Panc1 (cell line): ENCODE measurements around the gene NOTCH3. TPM values are rescaled to one million over a fixed set of nuclear protein-coding genes. Genes with fewer than 3 reads are reported as not detected.

Experiments
- ATAC-seq: fragments of 200-7000 bp; cut with Tn5 transposase; 2 replicates; pipeline ENCODE4 v1.9.1; 2020; ENCODE audit warnings: mild to moderate bottlenecking, moderate library complexity
- BruUV-seq: library from RNA; stranded (reverse); fragments of 400-500 nt; replicated peaks from 2 replicates; lab custom pipeline; 2021; lab: Mats Ljungman, UMichigan
- CTCF ChIA-PET: fragments of 300-600 bp; sonication (Branson Sonifier 250); formaldehyde crosslinking; loops from one replicate; lab custom pipeline; 2022; ENCODE audit warnings: antibody characterized with exemption; lab: Charles Lee
- POLR2A ChIA-PET: fragments of 300-600 bp; sonication (Branson Sonifier 250); formaldehyde crosslinking; loops from one replicate; lab custom pipeline; 2022; ENCODE audit warnings: antibody characterized with exemption; lab: Charles Lee
- DNase-seq: peaks from one replicate; pipeline ENCODE4 v3.0.0-alpha.2; 2010; ENCODE audit warnings: low read depth, low spot score
- H3K27ac ChIP-seq: 2 replicates; pipeline ENCODE4 v1.5.1; 2011; ENCODE audit warnings: mild to moderate bottlenecking, low read length, inconsistent platforms
- H3K27me3 ChIP-seq: fragments of 200-500 bp; sonication (Bioruptor generic); 2 replicates; pipeline ENCODE4 v1.6.0; 2014; ENCODE audit warnings: low read length, inconsistent platforms; ENCODE audit not compliant: control insufficient read depth, insufficient read depth
- H3K36me3 ChIP-seq: fragments of 200-500 bp; sonication (Bioruptor generic); 2 replicates; pipeline ENCODE4 v1.5.1; 2014; ENCODE audit warnings: inconsistent platforms, mild to moderate bottlenecking, low read length, moderate library complexity; ENCODE audit not compliant: control insufficient read depth, insufficient read depth
- H3K4me1 ChIP-seq: 2 replicates; pipeline ENCODE4 v1.5.1; 2011; ENCODE audit warnings: inconsistent platforms, mild to moderate bottlenecking, low read length, moderate library complexity; ENCODE audit not compliant: control insufficient read depth, insufficient read depth
- H3K4me3 ChIP-seq, 2 experiments: 2 replicates each; pipeline ENCODE4 v1.5.1; 2011 to 2012; ENCODE audit warnings: low read depth in 2 of 2, low read length in 2 of 2, mild to moderate bottlenecking in 2 of 2, inconsistent platforms in 1 of 2, moderate library complexity in 1 of 2
- H3K9me3 ChIP-seq: fragments of 200-500 bp; sonication (Bioruptor generic); 2 replicates; pipeline ENCODE4 v1.5.1; 2014; ENCODE audit warnings: low read depth, mild to moderate bottlenecking, inconsistent platforms, low read length, moderate library complexity; ENCODE audit not compliant: control insufficient read depth, insufficient read depth
- POLR2AphosphoS5 ChIP-seq: IDR thresholded peaks from 2 replicates; pipeline ENCODE4 v1.6.1; 2012; ENCODE audit warnings: mild to moderate bottlenecking, low read depth, low read length, moderate library complexity
- SIN3A ChIP-seq: IDR thresholded peaks from 2 replicates; pipeline ENCODE4 v1.6.1; 2012; ENCODE audit warnings: low read depth, mild to moderate bottlenecking, low read length, moderate library complexity, borderline replicate concordance; ENCODE audit not compliant: insufficient read depth
- TCF7L2 ChIP-seq: IDR thresholded peaks from 2 replicates; pipeline ENCODE4 v1.6.1; 2011; ENCODE audit warnings: mild to moderate bottlenecking, low read depth, low read length, inconsistent platforms
- in situ Hi-C: cut with HindIII; loops from 2 replicates; pipeline ENCODE4 v1.10.0; 2016; ENCODE audit warnings: low sequenced_read_pairs, low pct_unique_long_range_greater_than_20kb
- intact Hi-C: fragments of 100-400 bp; cut with micrococcal nuclease; formaldehyde crosslinking; loops from one replicate; pipeline ENCODE4 v1.10.0; 2022; ENCODE audit not compliant: unreplicated experiment
- total RNA-seq: library from RNA; stranded (reverse); gene quantifications from one replicate; pipeline ENCODE4 v1.2.1, GENCODE V29; 2021; ENCODE audit not compliant: unreplicated experiment
- TF ChIP-seq, protein P1 (sequence below), 2 experiments: IDR thresholded peaks; 2 replicates each; pipeline ENCODE4 v1.6.1; 2011 to 2012; ENCODE audit warnings: low read depth in 2 of 2, control low read depth in 1 of 2, low read length in 1 of 2, mild to moderate bottlenecking in 1 of 2, moderate library complexity in 1 of 2; ENCODE audit not compliant: insufficient read depth in 1 of 2
- TF ChIP-seq, protein P2 (sequence below): fragments of 450-650 bp; IDR thresholded peaks from 2 replicates; pipeline ENCODE4 v1.5.1; 2017; ENCODE audit warnings: mild to moderate bottlenecking

Gene NOTCH3
- total RNA-seq, 1 experiment from 2014 or later, result 5.3 TPM

DNA sequence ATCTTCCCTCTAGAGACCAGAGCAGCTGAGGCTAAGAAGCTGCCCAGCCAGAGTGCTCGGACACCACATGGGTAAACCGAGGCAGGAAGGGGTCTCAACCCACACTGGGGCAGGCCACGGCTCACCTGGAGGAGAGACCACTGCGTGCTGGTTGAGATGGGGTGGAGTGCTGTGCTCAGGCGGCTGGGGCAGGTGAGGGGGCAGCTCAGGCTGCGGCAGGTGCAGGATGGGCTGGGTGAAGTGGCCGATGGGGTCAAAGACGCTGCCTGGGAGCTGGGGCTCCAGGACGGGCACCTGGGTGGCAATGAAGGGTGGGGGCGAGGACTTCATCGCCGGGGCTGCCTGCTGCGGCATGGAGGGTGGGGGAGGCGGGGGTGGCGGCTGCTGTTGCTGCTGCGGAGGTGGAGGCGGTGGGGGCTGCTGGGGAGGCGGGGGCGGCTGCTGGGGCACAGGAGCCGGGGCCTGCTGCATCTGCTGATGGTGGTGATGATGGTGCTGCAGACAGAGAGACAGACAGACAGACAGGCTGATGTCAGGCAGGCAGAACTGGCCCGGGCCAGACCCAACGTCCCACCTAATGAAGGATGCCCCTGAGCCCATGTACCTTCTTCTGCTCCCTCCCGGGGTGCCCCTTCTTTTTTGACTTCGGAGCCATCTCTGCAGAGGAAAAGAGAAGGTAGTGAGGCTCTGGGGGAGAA lies 43.5 kb upstream of the NOTCH3 start:
- no peak for DNase-seq
- H3K9me3 ChIP-seq, result no peaks in the 10 kb centered on the region
- no TSS peak for BruUV-seq
- H3K27me3 ChIP-seq, result no peaks in the 10 kb centered on the region
- no peak overlapping the region for H3K27ac ChIP-seq
- ChIA-PET POLR2A (no interaction called here), CTCF (interaction anchor here (0.6 to 1.0 kb wide), 2 partner anchors 79 to 152 kb away, joined by 3 to 6 read pairs; no protein-coding TSS in a partner anchor)
- no peak for ATAC-seq
- peaks cover 3% of the 10 kb centered on the region for H3K36me3 ChIP-seq
- no peak overlapping the region for H3K4me3 ChIP-seq
- no peaks in the 10 kb centered on the region for H3K4me1 ChIP-seq
- intact Hi-C loops (no loop called here), in situ Hi-C loops (no loop called here)
- TF ChIP-seq, protein P1, sequence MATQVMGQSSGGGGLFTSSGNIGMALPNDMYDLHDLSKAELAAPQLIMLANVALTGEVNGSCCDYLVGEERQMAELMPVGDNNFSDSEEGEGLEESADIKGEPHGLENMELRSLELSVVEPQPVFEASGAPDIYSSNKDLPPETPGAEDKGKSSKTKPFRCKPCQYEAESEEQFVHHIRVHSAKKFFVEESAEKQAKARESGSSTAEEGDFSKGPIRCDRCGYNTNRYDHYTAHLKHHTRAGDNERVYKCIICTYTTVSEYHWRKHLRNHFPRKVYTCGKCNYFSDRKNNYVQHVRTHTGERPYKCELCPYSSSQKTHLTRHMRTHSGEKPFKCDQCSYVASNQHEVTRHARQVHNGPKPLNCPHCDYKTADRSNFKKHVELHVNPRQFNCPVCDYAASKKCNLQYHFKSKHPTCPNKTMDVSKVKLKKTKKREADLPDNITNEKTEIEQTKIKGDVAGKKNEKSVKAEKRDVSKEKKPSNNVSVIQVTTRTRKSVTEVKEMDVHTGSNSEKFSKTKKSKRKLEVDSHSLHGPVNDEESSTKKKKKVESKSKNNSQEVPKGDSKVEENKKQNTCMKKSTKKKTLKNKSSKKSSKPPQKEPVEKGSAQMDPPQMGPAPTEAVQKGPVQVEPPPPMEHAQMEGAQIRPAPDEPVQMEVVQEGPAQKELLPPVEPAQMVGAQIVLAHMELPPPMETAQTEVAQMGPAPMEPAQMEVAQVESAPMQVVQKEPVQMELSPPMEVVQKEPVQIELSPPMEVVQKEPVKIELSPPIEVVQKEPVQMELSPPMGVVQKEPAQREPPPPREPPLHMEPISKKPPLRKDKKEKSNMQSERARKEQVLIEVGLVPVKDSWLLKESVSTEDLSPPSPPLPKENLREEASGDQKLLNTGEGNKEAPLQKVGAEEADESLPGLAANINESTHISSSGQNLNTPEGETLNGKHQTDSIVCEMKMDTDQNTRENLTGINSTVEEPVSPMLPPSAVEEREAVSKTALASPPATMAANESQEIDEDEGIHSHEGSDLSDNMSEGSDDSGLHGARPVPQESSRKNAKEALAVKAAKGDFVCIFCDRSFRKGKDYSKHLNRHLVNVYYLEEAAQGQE (IDR thresholded peaks at IDR 0.05; ENCODE audit: insufficient read depth in 1 of 2, low read depth in 2 of 2, low read length in 1 of 2), result no peak
- no peak for TF ChIP-seq POLR2AphosphoS5
- TF ChIP-seq SIN3A, result no peak
- TF ChIP-seq TCF7L2, result no peak
- TF ChIP-seq, protein P2, sequence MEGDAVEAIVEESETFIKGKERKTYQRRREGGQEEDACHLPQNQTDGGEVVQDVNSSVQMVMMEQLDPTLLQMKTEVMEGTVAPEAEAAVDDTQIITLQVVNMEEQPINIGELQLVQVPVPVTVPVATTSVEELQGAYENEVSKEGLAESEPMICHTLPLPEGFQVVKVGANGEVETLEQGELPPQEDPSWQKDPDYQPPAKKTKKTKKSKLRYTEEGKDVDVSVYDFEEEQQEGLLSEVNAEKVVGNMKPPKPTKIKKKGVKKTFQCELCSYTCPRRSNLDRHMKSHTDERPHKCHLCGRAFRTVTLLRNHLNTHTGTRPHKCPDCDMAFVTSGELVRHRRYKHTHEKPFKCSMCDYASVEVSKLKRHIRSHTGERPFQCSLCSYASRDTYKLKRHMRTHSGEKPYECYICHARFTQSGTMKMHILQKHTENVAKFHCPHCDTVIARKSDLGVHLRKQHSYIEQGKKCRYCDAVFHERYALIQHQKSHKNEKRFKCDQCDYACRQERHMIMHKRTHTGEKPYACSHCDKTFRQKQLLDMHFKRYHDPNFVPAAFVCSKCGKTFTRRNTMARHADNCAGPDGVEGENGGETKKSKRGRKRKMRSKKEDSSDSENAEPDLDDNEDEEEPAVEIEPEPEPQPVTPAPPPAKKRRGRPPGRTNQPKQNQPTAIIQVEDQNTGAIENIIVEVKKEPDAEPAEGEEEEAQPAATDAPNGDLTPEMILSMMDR, result no peak

DNA sequence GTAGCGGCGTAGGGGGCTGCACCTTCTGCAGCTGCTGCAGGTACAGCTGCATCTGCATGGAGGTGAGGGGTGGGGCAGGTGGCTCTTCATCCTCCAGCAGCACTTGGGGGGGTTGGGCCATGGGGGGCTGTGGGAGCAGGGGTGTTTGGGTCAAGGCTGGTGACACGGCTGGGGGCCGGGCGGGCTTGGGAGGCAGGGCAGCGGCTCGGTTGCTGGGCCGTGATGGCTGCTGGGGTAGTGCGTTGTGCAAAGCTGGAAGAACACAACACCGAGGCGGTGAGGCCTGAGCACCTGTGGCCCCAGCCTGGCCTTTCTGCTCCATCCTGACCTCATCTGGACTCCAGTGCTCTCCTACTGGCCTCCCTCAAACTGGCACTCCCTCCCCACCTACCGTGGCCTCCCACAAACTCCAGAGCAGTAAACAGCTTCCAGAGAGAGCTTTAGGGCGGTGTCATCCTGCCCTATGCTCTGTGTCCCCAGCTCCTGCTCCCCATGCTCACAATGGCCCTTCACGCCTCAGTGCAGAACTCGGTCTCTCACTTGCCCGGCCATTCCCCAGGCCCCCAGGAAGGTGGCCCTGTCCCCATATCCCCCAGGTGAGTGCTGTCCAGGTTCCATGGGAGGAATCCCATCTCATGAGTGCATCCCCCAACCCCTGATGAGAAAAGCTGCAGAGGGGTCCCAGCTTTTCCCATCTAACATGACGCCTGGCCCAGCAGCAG lies 42.6 kb upstream of the NOTCH3 start:
- in situ Hi-C loops, result no loop called here
- H3K9me3 ChIP-seq, result no peaks in the 10 kb centered on the region
- DNase-seq (no peak), ATAC-seq (0 out of 2 replicates have a peak, but pooled peaks have one; percentile 31)
- no peaks in the 10 kb centered on the region for H3K27me3 ChIP-seq
- CTCF ChIA-PET, result no interaction called here
- POLR2A ChIA-PET, result no interaction called here
- H3K27ac ChIP-seq, result no peak overlapping the region
- no TSS peak for BruUV-seq
- no peak for TF ChIP-seq TCF7L2
- TF ChIP-seq SIN3A, result no peak
- no peak for TF ChIP-seq POLR2AphosphoS5
- TF ChIP-seq, protein P1 (IDR thresholded peaks at IDR 0.05; ENCODE audit: insufficient read depth in 1 of 2, low read depth in 2 of 2, low read length in 1 of 2), result no peak
- TF ChIP-seq, protein P2, result no peak
- no peak overlapping the region for H3K4me3 ChIP-seq
- intact Hi-C loops, result no loop called here
- H3K4me1 ChIP-seq, result no peaks in the 10 kb centered on the region
- H3K36me3 ChIP-seq, result peaks cover under 1% of the 10 kb centered on the region
